ENCODE data around the gene GVQW3. TPM values are rescaled to one million over a fixed set of nuclear protein-coding genes. Genes with fewer than 3 reads are reported as not detected.

The GVQW3 gene
- total RNA-seq (1 to 10 TPM in 6 of 9 donors, under 1 TPM in 3; 0.19 to 2.3 (median 1.2) TPM), polyA plus RNA-seq (under 1 TPM; 0.33 to 0.65 TPM)
- long read RNA-seq, donor 1, partial matches to known transcripts: 0 of 1 reads
- long read RNA-seq, donor 1, other reads (novel, unspliced or antisense): 1 of 1 reads
- long read RNA-seq, donor 2, partial matches to known transcripts: 0 of 3 reads
- long read RNA-seq, donor 2, other reads (novel, unspliced or antisense): 2 of 3 reads
- long read RNA-seq, donor 3: 0 reads

- 0 to 1% (median 0%) methylated on average over 53 to 69 of the region's 69 CpGs for WGBS, 4 donors
- H3K27me3 ChIP-seq: no peaks in the 10 kb centered on the region
- peak within 1 kb of the TSS; percentile 82 to 92 (median 87) for H3K27ac ChIP-seq
Observed at GRCh38 chr11:76380977-76381719, at the start of gene GVQW3, which contains the start of gene THAP12. Gene GVQW3, plus strand, starts transcription at chr11:76381323. Its CDS starts 506 bp downstream, at chr11:76381829. Gene THAP12, minus strand, starts transcription at chr11:76381132. Its CDS starts 296 bp downstream, at chr11:76380836.

GRCh38 chr11:76334826-76335389 lies 46.2 kb upstream of the GVQW3 start:
- DNase-seq: no peak
- H3K4me3 ChIP-seq: no peak overlapping the region
- peaks cover 0 to 11% (median 0%) of the 10 kb centered on the region in 12 donors for H3K9me3 ChIP-seq
- H3K36me3 ChIP-seq: no peaks in the 10 kb centered on the region
- no peaks in the 10 kb centered on the region for H3K27me3 ChIP-seq
- H3K27ac ChIP-seq: peak overlapping the region in 1 of 12 donors; percentile 52
- intact Hi-C loops (cut with DNase I): no loop called here
- no peak for ATAC-seq
- TF ChIP-seq CTCF (IDR thresholded peaks at IDR 0.05): no peak
- TF ChIP-seq POLR2A (IDR thresholded peaks at IDR 0.05): no peak
- WGBS, 4 donors: 92 to 99% (median 96%) methylated on average over 5 of the region's 5 CpGs
- H3K4me1 ChIP-seq: peaks cover 0 to 37% (median 15%) of the 10 kb centered on the region in 12 donors

More at GRCh38 chr11:76380977-76381719, at the start of gene GVQW3, which contains the start of gene THAP12:
- H3K9me3 ChIP-seq: no peaks in the 10 kb centered on the region
- ATAC-seq (peak; percentile 97 to 99 (median 98)), DNase-seq (peak; percentile 97 to 99 (median 98))
- H3K4me3 ChIP-seq: peak within 1 kb of the TSS; percentile 72 to 99 (median 93)
- H3K36me3 ChIP-seq: peaks cover 0 to 6% (median 0%) of the 10 kb centered on the region in 9 donors
- intact Hi-C loops (cut with DNase I): loop anchor here in 9 of 10 donors (1.0 to 5.0 kb wide), 4 partner anchors 61 to 174 kb away; partner anchors contain the start of genes EMSY (in 2 of the 9) and WNT11 (in 2 of the 9)
- peak in 6 of 12 donors; percentile 14 to 59 (median 35) for TF ChIP-seq CTCF (IDR thresholded peaks at IDR 0.05)
- TF ChIP-seq POLR2A (IDR thresholded peaks at IDR 0.05): peak; percentile 28 to 91
- peaks cover 0 to 53% (median 29%) of the 10 kb centered on the region in 12 donors for H3K4me1 ChIP-seq

GRCh38 chr11:76335842-76336241 lies 45.3 kb upstream of the GVQW3 start:
- H3K4me1 ChIP-seq: peaks cover 0 to 39% (median 15%) of the 10 kb centered on the region in 12 donors
- intact Hi-C loops (cut with DNase I): no loop called here
- H3K27ac ChIP-seq: peak overlapping the region in 1 of 12 donors; percentile 52
- H3K36me3 ChIP-seq: no peaks in the 10 kb centered on the region
- peaks cover 0 to 11% (median 0%) of the 10 kb centered on the region in 12 donors for H3K9me3 ChIP-seq
- TF ChIP-seq POLR2A (IDR thresholded peaks at IDR 0.05): no peak
- TF ChIP-seq CTCF (IDR thresholded peaks at IDR 0.05): no peak
- ATAC-seq (peak in 1 of 4 donors; percentile 55), DNase-seq (no peak)
- H3K27me3 ChIP-seq: no peaks in the 10 kb centered on the region
- H3K4me3 ChIP-seq: no peak overlapping the region

All from heart left ventricle (tissue), 16 donors.